MCF 10A (cell line): ENCODE results near the gene SMARCD3. TPM values are rescaled to one million over a fixed set of nuclear protein-coding genes. Genes with fewer than 3 reads are reported as not detected.

Experiments used
- BruUV-seq: library from RNA; stranded (reverse); fragments of 400-500 nt; replicated peaks from 2 replicates; lab custom pipeline; 2021; lab: Mats Ljungman, UMichigan
- CTCF ChIA-PET: fragments of 300-600 bp; sonication (Branson Sonifier 250); formaldehyde crosslinking; extraction: SDS; loops from one replicate; lab custom pipeline; 2021; ENCODE audit warnings: antibody characterized with exemption, inconsistent platforms; lab: Yijun Ruan, JAX
- POLR2A ChIA-PET: fragments of 300-600, 350-650 bp; sonication (Branson Sonifier 250); formaldehyde crosslinking; extraction: SDS; loops from one replicate; lab custom pipeline; 2020; ENCODE audit warnings: antibody characterized with exemption, inconsistent platforms; lab: Yijun Ruan, JAX
- DNase-seq: peaks from one replicate; pipeline ENCODE4 v3.0.0-alpha.2; 2018; ENCODE audit not compliant: unreplicated experiment
- H3K27ac Mint-ChIP-seq: one replicate; pipeline ENCODE4 v1.8.0; 2022; ENCODE audit warnings: mild to moderate bottlenecking, low read depth, mixed read lengths; ENCODE audit not compliant: unreplicated experiment
- H3K27me3 Mint-ChIP-seq: one replicate; pipeline ENCODE4 v1.8.0; 2022; ENCODE audit warnings: mixed read lengths; ENCODE audit not compliant: insufficient read depth, unreplicated experiment
- H3K36me3 Mint-ChIP-seq: one replicate; pipeline ENCODE4 v1.8.0; 2022; ENCODE audit warnings: mild to moderate bottlenecking, moderate library complexity, mixed read lengths; ENCODE audit not compliant: insufficient read depth, unreplicated experiment
- H3K4me1 Mint-ChIP-seq: one replicate; pipeline ENCODE4 v1.8.0; 2022; ENCODE audit warnings: mixed read lengths; ENCODE audit not compliant: insufficient read depth, unreplicated experiment
- H3K4me3 Mint-ChIP-seq: one replicate; pipeline ENCODE4 v1.8.0; 2022; ENCODE audit warnings: mild to moderate bottlenecking, moderate library complexity, mixed read lengths; ENCODE audit not compliant: unreplicated experiment
- H3K9me3 Mint-ChIP-seq: one replicate; pipeline ENCODE4 v1.8.0; 2022; ENCODE audit warnings: mixed read lengths; ENCODE audit not compliant: unreplicated experiment
- intact Hi-C: fragments of 100-400 bp; cut with micrococcal nuclease; formaldehyde crosslinking; loops from 2 replicates; pipeline ENCODE4 v1.14.1; 2022
- total RNA-seq: library from RNA; stranded (reverse); gene quantifications from 2 replicates; pipeline ENCODE4 v1.2.3, GENCODE V29; 2022
- TF ChIP-seq, protein P1 (sequence below): fragments of 200-600 bp; IDR thresholded peaks from one replicate; pipeline ENCODE4 v1.8.0; 2022; ENCODE audit warnings: antibody characterized with exemption, mild to moderate bottlenecking; ENCODE audit not compliant: unreplicated experiment

The SMARCD3 gene
- total RNA-seq, 1 experiment from 2014 or later: 3.8 TPM

DNA sequence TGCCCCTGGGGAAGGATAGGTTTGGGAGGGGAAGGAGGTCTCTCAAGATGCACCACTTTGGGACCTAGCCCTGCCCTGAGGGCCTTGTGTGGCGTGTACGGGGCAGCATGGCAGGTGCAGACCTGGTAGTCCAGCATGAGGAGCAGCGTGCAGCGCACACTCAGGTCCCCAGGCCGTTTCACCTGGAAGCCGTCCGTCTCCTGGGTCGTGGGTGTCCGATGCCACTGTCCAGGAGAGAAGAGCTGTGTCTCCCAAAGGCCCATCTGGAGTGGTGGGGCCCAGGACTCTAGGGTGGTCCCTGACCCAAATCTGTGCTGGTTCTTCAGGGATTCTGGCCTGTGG lies 6.8 kb downstream of the SMARCD3 start:
- POLR2A ChIA-PET: interaction anchor here (1.0 kb wide), 1 partner anchor 14 kb away, joined by 3 read pairs; no protein-coding TSS in a partner anchor
- Mint-ChIP-seq H3K9me3 (no peaks in the 10 kb centered on the region), H3K27ac (no peak overlapping the region), H3K36me3 (peaks cover 33% of the 10 kb centered on the region), H3K4me3 (no peak overlapping the region), H3K27me3 (no peaks in the 10 kb centered on the region), H3K4me1 (peaks cover 9% of the 10 kb centered on the region)
- no TSS peak for BruUV-seq
- CTCF ChIA-PET: interaction anchor here (1.5 to 3.5 kb wide), 2 partner anchors 8 to 118 kb away, joined by 4 to 21 read pairs; partner anchors contain the start of gene CHPF2
- intact Hi-C loops: no loop called here
- TF ChIP-seq, protein P1, sequence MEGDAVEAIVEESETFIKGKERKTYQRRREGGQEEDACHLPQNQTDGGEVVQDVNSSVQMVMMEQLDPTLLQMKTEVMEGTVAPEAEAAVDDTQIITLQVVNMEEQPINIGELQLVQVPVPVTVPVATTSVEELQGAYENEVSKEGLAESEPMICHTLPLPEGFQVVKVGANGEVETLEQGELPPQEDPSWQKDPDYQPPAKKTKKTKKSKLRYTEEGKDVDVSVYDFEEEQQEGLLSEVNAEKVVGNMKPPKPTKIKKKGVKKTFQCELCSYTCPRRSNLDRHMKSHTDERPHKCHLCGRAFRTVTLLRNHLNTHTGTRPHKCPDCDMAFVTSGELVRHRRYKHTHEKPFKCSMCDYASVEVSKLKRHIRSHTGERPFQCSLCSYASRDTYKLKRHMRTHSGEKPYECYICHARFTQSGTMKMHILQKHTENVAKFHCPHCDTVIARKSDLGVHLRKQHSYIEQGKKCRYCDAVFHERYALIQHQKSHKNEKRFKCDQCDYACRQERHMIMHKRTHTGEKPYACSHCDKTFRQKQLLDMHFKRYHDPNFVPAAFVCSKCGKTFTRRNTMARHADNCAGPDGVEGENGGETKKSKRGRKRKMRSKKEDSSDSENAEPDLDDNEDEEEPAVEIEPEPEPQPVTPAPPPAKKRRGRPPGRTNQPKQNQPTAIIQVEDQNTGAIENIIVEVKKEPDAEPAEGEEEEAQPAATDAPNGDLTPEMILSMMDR: no peak
- DNase-seq: no peak

- H3K4me3 Mint-ChIP-seq: no peak overlapping the region
- POLR2A ChIA-PET: no interaction called here
- no peak for DNase-seq
- no peaks in the 10 kb centered on the region for H3K27me3 Mint-ChIP-seq
- H3K4me1 Mint-ChIP-seq: peaks cover 4% of the 10 kb centered on the region
- TF ChIP-seq, protein P1: no peak
- intact Hi-C loops: no loop called here
- H3K9me3 Mint-ChIP-seq: no peaks in the 10 kb centered on the region
- H3K27ac Mint-ChIP-seq: no peak overlapping the region
- H3K36me3 Mint-ChIP-seq: peaks cover 39% of the 10 kb centered on the region
- no TSS peak for BruUV-seq
- CTCF ChIA-PET: no interaction called here
These were observed 7.3 kb downstream of the SMARCD3 start for GRCh38 chr7:151240942-151241754.

DNA sequence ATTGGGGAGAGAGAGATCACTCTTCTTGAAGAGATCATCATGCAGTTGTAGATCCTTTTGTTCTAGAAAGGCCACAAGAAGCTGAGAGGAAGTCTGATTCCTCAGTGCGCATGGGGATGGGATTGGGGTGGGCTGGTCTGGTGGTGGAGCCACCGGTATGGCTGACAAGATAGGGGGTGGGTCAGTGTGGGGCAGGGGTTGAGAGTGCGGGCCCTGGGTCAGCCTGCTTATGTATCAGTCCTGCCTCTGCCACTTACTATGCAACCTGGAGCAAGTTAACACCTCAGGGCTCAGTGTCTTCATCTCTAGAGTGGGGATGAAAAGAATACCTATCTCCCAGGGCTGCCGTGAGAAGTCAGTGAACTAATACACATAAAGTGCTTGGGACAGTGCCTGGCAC lies 8.0 kb downstream of the SMARCD3 start:
- H3K27ac Mint-ChIP-seq: no peak overlapping the region

DNA sequence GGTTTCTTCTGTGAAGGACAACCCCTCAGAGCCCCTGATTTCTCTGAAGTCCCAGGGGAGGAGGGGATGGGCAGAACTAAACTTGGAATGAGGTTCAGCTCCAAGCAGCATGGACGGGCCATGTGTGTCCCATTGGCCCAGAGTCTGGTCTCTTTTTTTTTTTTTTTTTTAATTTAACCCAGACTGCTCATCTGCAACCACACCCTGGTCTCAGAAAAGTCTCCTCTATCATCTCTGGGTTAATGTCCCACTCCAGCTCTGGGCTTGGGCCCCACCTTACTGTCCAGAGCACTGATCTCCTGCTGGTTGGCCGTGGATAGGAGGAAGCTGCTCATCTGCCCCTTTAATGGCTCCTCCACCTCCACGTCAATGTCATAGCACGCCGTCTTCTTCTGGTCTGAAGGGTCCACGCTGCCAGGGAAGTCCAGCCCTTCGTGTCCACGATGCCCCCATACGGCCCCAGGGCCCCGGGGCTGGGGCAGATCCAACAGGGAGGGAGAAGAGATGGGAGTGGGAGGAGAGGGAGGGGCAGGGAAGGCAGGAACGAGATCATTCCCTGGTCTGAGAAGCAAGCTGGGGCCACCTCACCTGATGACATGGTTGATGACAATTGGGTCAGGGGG lies 8.5 kb downstream of the SMARCD3 start:
- H3K9me3 Mint-ChIP-seq: no peaks in the 10 kb centered on the region
- H3K27me3 Mint-ChIP-seq: no peaks in the 10 kb centered on the region
- DNase-seq: no peak
- no peaks in the 10 kb centered on the region for H3K4me1 Mint-ChIP-seq
- H3K27ac Mint-ChIP-seq: no peak overlapping the region
- peaks cover 47% of the 10 kb centered on the region for H3K36me3 Mint-ChIP-seq
- POLR2A ChIA-PET: interaction anchor here (0.6 kb wide), 1 partner anchor 93 kb away, joined by 3 read pairs; no protein-coding TSS in a partner anchor
- no TSS peak for BruUV-seq
- CTCF ChIA-PET: interaction anchor here (1.6 kb wide), 1 partner anchor 116 kb away, joined by 3 read pairs; no protein-coding TSS in a partner anchor
- intact Hi-C loops: no loop called here
- no peak overlapping the region for H3K4me3 Mint-ChIP-seq
- TF ChIP-seq, protein P1: no peak

More for the DNA sequence above, 8.0 kb downstream of the SMARCD3 start:
- CTCF ChIA-PET: no interaction called here
- H3K4me1 Mint-ChIP-seq: no peaks in the 10 kb centered on the region
- DNase-seq: no peak
- no peaks in the 10 kb centered on the region for H3K27me3 Mint-ChIP-seq
- BruUV-seq: no TSS peak
- no peak overlapping the region for H3K4me3 Mint-ChIP-seq
- POLR2A ChIA-PET: interaction anchor here (0.6 kb wide), 1 partner anchor 94 kb away, joined by 3 read pairs; no protein-coding TSS in a partner anchor
- intact Hi-C loops: no loop called here
- TF ChIP-seq, protein P1: no peak
- H3K9me3 Mint-ChIP-seq: no peaks in the 10 kb centered on the region
- peaks cover 42% of the 10 kb centered on the region for H3K36me3 Mint-ChIP-seq
